ENCODE data around the gene AVPR2. TPM values are rescaled to one million over a fixed set of nuclear protein-coding genes. Genes with fewer than 3 reads are reported as not detected.

AVPR2 gene
- 0.48 TPM in 1 of 2 replicates, not detected in the other for total RNA-seq

GRCh38 chrX:153903991-153904957 lies at the start of gene AVPR2:
AVPR2 (plus strand) TSS chrX:153904673; CDS start chrX:153905146, 473 bp downstream.

DNA sequence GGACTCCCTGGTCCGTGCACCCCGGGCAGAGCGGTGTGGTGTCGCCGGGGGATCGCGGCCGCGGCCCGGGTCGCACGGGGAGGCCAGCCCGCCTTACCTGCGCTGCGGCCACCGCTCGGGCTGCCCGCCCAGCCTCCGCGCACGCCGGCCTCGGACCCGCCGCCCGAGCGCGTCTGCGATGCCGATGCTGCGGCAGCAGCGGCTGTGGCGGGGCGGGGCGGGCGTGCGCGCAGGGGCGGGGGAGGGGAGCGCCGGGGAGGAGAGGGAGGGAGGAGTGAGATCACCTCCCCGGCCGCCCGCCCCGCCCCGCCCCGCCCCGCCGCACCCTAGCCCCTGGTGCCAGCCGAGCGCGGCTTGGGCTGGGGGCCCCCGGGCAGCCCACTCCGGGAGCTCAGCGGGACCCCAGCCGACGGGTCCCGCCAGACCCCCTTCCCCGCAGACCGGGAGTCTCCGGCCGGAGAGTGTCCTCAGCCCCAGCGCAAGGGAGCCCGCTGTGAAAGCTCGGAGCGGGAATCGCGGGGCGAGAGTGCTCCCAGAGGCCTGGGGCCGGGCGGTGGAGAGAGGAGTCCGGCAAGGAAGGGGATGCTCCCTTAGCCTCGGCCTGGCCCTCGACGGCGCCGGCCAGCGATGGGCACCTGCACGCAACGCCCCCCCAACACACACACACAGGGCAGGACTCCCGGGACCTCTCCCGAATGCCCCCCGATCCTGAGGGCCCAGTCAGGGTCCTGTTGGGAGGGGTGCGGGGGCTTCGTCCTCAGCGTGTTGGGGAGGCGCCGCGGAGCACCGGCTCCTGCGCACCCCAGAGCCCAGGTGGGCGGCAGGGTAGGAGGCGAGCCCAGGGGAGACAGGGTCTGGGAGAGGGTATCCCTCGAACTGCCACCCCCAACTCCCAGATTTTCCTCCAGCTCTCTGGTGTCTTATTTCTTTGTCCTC lies 18.2 kb upstream of the AVPR2 start, which contains the start of gene L1CAM:
TSS of gene L1CAM (minus strand) at position 206 of the 936 bp plus-strand sequence. CDS start 10,337 bp downstream, outside the sequence.

GRCh38 chrX:153925739-153926551 lies 21.5 kb downstream of the AVPR2 start, which contains the start of gene ARHGAP4:
ARHGAP4 (minus strand) TSS chrX:153926264; CDS start chrX:153926202, 62 bp downstream.

GRCh38 chrX:153934762-153935325 lies 30.4 kb downstream of the AVPR2 start, which contains the start of gene NAA10:
NAA10 (minus strand) TSS chrX:153935037; CDS start chrX:153934904, 133 bp downstream.

GRCh38 chrX:153944140-153944799 lies 39.8 kb downstream of the AVPR2 start, which contains the start of gene RENBP:
RENBP (minus strand) TSS chrX:153944643; CDS start chrX:153944610, 33 bp downstream.

Other genes with a start within 250 kb of the AVPR2 start
- 3.9 and 4.7 TPM in 2 replicates for gene PNCK, start 230.9 kb upstream of the AVPR2 start, total RNA-seq
- 41.4 and 44.8 TPM in 2 replicates for gene SLC6A8, start 216.7 kb upstream of the AVPR2 start, total RNA-seq
- gene BCAP31, start 180.3 kb upstream of the AVPR2 start, total RNA-seq = 256 and 267 TPM in 2 replicates
- gene ABCD1, start 179.8 kb upstream of the AVPR2 start, total RNA-seq = 3.4 and 3.9 TPM in 2 replicates
- 6.3 and 9.8 TPM in 2 replicates for gene PLXNB3, start 140.4 kb upstream of the AVPR2 start, total RNA-seq
- under 0.01 and 0.43 TPM in 2 replicates for gene SRPK3, start 123.6 kb upstream of the AVPR2 start, total RNA-seq
- gene IDH3G, start 110.3 kb upstream of the AVPR2 start, total RNA-seq = 22.4 and 42.9 TPM in 2 replicates
- 134 and 165 TPM in 2 replicates for gene SSR4, start 110.0 kb upstream of the AVPR2 start, total RNA-seq
- under 0.01 TPM in 1 of 2 replicates, not detected in the other for gene PDZD4, start 74.1 kb upstream of the AVPR2 start, total RNA-seq
- 0.85 and 20.7 TPM in 2 replicates for gene L1CAM, start 18.5 kb upstream of the AVPR2 start, total RNA-seq
- 6.0 and 6.7 TPM in 2 replicates for gene ARHGAP4, start 21.6 kb downstream of the AVPR2 start, total RNA-seq
- 61.4 and 74.2 TPM in 2 replicates for gene NAA10, start 30.4 kb downstream of the AVPR2 start, total RNA-seq
- 2.1 and 5.5 TPM in 2 replicates for gene RENBP, start 40.0 kb downstream of the AVPR2 start, total RNA-seq
- 9.4 and 13.2 TPM in 2 replicates for gene HCFC1, start 67.1 kb downstream of the AVPR2 start, total RNA-seq
- gene TMEM187, start 68.1 kb downstream of the AVPR2 start, total RNA-seq = 4.9 and 8.9 TPM in 2 replicates
- 108 and 113 TPM in 2 replicates for gene IRAK1, start 115.2 kb downstream of the AVPR2 start, total RNA-seq
- 12.0 and 16.4 TPM in 2 replicates for gene MECP2, start 193.0 kb downstream of the AVPR2 start, total RNA-seq
- gene OPN1LW, start 239.6 kb downstream of the AVPR2 start, total RNA-seq = not detected in 2 replicates

Data from tracheal epithelial cell (primary cell).